HG02852 (cell line): Measurements from ENCODE around the gene RDH8.
"Not testable (repeated sequence)": the region's sequence is repeated elsewhere in the genome, so short reads cannot be mapped to it uniquely, and the experiment has no call there.

Source experiments
- ATAC-seq: cut with Tn5 transposase; IDR thresholded peaks from one replicate; pipeline ENCODE4 v1.9.1; 2021; ENCODE audit warnings: mild to moderate bottlenecking, moderate library complexity; ENCODE audit not compliant: unreplicated experiment

RDH8 gene

DNA sequence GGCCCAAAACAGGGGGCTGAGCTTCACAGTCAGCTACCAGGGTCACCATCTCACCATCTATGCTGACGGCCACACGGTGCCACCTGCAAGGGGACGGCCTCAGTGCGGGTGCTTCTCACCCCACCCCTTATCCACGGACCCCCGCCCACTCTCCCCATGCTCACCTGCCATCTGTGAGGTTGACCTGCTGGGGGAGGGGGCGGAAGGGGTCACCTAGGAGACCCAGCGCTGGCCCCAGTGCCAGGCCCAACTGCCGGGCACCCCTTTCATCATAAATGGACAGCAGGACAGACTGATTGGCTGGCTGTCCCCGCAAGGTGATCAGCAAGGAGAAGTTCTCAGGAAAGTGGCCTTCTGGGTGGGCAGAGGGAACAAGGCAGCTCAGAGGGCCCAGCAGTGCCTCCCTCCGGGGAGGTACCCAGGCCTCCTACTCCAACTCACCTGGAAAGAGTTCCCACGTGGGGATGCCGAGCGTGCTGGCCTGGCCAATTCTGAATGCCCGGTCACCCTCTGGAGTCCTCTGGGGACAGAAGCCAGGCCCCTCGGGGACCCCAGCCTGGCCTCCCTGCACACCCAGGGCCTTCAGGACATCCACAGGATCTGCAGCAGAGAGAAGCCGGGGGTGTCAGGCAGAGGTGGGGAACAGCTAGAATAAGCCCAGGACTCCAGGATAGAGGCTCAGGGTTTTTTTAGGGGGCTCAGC lies 7.5 kb upstream of the RDH8 start:
- no peak for ATAC-seq

DNA sequence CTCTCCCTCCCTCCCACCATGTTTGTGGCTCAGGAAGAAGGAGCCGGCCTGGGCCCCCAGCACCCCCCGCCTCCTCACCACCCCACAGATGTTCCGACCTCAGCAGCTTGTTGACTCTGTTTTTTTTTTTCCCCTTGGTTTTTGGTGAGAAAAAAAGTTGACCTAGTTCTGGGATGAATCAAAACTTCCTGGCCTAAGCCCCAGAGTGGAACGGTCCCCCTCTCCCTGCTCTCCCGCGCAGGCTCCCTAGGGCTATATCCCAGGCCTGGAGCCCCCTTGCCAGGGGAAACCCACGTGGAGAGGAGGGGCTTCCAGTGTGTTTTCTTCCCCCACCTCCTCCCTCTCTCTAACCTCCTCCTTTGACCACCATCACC lies 7.0 kb upstream of the RDH8 start:
- ATAC-seq = no peak

DNA sequence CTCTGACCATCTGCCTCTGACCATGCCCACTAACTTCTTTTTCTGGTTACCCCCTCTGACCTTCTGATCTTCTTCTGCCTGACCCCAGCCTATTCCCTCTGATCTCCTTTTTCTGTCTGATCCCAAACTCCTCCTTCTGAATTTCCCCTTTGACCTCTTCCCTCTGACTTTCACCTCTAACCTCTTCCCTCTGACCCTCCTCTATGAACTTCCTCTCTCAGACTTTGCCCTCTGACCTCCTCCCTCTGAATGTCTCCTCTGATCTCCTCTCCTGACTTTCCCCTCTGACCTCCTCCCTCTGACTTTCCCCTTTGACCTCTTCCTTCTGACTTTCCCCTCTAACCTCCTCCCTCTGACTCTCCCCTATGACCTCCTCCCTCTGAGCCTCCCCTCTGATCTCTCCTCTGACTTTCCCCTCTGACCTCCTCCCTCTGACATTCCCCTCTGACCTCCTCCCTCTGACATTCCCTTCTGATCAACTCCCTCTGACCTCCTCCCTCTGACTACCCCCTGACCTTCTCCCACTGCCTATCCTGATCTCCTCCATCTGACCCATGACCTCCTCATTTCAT lies 6.4 kb upstream of the RDH8 start:
- no peak for ATAC-seq

DNA sequence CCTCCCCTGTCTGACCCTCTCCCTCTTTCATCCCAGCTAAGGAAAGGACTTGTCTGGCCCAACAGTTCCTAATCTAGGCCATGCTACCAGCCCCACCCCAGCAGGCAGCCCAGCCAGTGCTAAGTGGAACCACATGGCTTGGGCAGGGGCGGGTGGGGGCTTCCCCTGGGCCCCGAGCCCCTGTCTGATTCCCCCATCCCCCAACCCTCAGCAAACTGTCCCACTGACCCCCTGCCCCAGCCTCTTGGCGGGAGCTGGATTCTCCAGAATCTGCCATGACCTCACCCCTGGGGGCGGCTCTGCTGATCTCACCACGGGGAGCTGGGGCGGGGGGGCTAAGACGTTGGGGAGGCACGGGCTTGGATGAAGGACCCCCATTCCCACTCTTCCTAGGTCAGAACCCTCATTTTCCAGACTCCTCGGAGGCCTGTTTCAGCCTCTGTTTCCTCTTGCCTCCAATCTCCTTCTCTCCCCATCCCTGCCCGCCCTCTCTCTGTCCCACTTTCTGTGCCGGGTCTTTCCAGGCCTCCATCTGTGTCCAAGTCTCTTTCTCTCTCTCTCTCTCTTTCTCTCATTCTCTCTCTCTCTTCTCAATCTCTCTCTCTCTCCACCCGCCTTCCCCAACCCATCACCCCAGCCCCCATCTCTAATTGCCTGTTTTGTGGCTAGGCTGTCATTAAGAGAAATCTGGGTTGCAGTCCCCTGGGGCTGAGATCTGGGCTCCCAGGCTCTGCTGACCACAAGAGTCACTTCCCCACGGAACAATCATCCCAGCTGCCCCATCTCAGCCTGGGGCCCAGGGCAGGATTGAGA lies 5.7 kb upstream of the RDH8 start:
- no peak for ATAC-seq

DNA sequence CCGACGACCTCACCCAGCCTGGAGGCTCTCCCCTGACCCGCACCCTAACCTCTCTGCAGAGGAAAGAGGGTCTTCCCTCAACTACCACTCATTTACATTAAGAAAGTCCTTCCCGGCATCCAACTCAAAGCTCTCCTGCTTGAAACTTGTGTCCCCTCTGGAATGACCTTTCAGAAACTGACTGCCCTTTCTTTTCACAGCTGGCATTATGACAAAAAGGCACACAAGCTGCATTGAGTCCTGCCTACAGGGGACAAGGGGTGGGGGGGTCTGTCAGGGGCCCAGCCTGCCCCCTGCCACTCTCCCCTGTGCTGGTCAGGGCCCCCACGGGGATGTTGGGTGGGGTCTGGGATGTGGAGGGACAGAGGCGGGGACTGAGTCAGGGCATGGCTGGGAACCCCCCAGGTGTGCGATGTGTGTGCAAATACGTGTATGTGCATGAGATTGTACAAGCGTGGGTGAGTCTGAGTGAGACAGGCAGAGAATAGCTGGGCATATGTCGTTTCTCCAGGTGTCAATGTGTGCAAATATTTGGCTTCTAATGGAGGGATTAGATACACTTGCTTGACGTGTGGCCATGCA lies 5.0 kb upstream of the RDH8 start:
- no peak for ATAC-seq

DNA sequence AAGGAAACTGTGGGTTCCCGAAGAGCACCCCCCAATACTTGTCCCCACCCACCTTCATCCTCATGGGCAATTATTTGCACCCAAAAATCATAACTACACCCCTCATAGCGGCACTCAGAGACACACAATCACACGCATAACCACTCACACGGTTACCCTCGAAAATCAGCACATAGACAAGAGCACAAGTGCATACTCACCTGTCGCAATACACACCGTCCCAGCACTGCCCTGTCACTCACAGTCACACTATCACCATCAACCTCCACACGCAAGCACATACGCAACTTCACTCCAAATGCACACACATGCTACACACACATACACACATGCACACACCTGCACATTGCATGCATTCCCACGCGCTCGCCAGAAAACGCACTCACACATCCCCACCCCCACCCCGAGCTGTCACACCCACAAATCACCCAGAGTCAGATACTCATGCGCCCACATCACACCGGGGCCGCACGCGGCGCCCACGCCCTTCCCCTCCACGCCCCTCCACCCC lies 3.5 kb upstream of the RDH8 start:
- ATAC-seq = no peak

DNA sequence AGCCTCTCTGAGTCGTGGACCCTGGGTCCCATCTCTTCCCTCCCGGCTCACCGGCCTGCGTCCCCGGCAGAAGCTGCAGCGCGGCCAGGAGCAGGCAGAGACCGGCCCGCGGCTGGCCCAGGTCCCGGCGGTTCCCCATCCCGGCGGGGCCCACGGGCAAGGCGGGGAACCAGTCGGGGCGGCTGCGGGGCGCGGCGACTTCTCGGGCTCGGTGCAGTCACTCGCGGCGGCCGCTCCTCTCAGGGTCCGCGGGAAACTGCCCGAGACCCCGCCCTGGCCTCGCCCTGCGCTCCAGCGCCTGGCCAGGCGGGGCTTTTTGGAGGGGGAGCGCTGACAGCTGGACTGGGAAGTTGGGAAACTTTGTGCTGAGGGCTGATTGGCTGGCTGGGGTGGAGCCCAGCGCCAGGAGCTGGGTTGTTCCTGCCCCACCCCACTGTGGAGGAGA lies 3.0 kb upstream of the RDH8 start, which contains the start of gene COL5A3:
Gene COL5A3, minus strand, starts transcription at position 258 of the 445 bp plus-strand sequence. Its CDS starts 119 bp downstream, at position 139.
- no peak for ATAC-seq

DNA sequence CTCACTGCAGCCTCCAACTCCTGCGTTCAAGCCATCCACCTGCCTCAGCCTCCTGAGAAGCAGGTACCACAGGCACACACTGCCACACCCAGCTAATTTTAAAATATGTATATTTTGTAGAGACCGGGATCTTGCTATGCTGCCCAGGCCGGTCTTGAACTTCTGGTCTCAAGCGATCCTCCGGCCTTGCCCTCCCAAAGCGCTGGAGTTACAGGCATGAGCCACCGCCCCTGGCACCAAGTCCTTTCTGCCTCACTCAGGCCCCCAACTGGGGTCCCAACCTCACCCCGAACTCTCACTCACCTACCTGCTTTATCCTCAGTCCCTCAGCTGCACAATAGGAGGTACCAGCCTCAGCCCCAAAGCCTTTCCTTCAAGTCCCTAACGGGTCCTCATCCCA lies 2.3 kb upstream of the RDH8 start:
- no peak for ATAC-seq

DNA sequence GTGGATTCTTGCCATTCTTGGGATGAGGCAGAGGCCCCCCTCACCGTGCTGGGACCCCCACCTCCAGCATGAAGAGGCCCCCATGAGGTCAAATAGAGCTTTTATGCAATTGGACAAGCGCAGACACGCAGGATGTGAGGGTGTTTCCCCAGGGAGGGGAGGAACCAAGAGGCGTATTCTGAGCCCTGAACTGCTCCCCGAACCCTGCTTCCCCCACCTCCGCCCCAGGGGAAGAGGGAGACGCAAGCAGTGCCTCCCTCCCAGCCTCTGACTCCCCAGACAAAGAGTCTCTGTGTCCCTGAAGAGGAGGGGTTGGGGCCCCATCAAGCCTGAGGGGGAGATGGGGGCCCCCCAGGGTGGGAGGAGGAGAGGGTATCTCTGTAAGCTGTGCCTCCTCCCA lies 1.3 kb upstream of the RDH8 start:
- ATAC-seq = no peak

DNA sequence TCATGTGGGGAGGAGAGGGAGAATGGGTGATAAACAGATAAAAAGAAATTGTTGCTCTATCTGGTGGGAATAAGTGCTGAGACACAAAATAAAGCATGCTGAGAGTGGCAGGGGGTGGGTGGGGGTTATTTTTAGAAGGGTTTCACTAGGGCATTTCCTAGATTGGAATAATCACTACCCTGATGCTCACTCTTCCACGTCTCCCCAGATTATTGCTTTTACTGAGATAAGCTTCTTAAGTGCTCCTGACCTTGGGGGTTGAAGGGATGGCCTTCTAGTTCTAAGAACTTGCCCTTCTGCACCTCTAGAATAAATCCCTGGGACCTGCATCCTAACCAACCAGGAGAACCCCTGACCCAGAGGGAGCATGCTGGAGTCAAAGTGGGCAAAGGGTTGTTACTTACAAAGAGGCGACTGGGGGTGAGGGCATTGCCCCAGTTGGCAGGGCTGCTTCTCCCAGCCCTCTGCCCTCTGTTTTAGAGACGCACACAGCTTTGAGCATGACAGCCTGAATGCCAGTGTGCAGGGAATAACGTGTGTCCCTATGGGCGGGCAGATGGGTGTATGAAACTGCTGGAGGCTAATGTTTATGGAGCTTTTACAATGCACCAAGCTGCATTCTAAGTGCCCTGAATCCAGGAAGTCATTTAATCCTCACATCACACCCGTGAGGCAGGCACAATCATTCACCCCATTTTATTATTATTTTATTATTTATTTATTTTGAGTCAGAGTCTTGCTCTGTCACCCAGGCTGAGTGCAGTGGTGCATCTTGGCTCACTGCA lies 743 bp downstream of the RDH8 start:
- no peak for ATAC-seq

DNA sequence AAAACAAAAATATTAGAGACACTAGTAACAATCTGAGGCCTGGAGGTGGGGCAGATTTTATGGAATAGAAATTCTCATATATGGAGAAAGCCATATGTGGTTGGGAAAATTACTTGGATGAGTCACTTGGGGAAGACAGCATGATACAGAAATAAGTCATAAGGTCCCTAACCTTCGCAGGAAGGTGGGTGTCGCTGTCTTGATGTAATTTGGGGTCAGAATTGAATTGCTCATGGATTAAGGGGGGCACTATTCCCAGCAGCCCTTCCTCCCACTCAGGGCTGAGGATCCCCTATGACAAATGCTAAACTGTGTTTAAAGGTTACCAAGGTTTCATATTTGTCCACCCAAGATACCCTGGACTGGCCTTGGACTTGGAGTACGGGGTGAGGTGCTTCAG lies 5.0 kb downstream of the RDH8 start:
- no peak for ATAC-seq

DNA sequence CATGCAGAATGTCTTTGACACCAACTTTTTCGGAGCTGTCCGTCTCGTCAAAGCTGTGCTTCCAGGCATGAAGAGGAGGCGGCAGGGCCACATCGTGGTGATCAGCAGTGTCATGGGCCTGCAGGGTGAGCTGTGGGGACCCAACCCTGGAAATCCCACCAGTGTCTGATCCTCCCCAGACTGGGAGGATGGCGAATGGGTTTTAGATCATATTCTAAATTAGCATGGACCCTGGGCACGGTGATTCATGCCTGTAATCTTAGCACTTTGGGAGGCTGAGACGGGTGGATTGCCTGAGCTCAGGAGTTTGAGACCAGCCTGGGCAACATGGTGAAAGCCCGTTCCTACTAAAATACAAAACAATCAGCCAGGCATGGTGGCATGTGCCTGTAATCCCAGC lies 5.5 kb downstream of the RDH8 start:
- no peak for ATAC-seq

DNA sequence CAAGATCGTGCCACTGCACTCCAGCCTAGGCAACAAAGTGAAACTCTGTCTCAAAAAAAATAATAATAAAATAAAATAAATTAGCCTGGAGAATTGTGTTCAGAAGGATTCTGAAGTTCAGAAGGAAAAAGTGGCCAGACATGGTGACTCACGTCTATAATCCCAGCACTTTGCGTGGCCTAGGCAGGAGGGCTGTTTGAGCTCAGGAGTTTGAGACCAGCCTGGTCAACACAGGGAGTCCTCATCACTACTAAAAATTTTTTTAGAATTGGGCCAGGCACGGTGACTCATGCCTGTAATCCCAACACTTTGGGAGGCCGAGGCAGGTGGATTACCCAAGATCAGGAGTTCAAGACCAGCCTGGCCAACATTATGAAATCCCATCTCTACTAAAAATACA lies 6.0 kb downstream of the RDH8 start:
- ATAC-seq = no peak

DNA sequence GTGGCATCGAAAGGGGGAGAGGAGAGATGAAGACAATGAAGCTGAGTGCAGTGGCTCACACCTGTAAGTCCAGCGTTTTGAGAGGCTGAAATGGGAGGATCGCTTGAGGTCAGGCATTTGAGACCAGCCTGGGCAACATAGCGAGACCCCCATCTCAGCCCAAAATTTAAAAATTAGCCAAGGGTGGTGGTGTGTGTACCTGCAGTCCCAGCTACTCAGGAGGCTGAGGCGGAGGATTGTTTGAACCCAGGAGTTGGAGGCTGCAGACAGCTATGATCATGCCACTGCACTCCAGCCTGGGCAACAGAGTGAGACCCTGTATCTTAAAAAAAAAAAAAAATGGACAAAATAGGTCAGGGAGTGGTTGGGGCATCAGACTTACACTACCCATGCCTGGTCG lies 7.6 kb downstream of the RDH8 start:
- no peak for ATAC-seq

DNA sequence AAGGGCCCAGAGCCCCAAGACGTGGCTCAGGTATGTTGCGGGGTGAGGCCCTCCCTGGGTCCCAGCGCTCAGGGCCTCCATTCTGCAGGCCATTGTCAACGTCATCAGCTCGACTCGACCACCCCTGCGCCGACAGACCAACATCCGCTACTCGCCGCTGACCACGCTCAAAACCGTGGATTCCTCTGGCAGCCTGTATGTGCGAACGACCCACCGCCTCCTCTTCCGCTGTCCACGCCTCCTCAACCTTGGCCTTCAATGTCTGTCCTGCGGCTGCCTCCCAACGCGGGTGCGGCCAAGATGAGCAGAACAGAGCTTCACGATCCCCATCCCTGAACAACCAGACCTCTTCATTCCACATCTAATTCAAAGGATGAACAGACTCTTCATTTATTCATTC lies 8.2 kb downstream of the RDH8 start:
- ATAC-seq = no peak

DNA sequence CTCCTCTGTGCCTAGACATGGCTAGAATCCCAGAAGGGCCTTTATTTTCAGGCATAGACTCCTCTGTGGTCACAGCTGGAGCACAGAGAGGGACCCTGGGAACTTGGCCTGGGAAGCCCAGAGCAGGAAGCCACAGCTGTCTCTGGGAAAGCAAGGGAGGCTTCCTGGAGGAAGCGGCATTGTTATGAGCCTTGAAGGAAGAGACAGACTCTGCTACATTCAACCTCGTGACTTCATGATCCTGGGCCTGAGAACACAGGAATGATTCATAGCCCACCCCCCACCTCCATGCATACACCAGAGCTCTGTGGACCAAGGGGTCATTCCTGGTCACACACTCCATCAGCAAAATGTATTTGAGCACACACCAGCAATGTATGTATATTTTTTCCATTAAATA lies 8.6 kb downstream of the RDH8 start:
- no peak for ATAC-seq

DNA sequence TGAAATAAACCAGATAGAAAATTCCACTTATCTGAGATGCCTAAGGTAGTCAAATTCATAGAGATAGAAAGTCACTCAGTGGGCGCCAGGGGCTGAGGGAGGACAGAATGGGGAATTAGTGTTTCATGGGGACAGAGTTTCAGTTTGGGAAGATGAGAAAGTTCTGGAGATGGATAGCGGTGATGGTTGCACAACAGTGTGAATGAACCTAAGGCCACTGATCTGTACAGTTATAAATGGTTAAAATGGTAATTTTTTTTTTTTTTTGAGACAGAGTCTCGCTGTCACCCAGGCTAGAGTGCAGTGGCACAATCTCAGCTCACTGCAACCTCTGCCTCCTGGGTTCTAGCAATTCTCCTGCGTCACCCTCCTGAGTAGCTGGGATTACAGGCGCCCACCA lies 9.8 kb downstream of the RDH8 start:
- not testable (repeated sequence) for ATAC-seq

DNA sequence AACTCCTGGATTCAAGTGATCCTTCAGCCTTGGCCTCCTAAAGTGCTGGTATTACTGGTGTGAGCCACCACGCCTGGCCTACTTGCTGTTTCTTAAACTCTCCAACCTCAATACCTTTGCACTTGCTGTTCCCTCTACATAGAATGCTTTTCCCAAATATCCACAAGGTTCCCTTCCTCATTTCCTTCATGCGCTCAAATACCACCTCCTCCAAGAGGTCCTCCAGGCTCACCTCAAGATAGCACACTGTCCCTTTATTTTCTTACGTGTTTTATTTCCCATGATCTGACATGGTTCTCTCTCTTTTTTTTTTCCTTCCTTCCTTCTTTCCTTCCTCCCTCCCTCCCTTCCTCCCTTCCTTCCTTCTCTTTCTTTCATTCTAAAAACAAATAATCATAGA lies 13.5 kb downstream of the RDH8 start:
- ATAC-seq = no peak

DNA sequence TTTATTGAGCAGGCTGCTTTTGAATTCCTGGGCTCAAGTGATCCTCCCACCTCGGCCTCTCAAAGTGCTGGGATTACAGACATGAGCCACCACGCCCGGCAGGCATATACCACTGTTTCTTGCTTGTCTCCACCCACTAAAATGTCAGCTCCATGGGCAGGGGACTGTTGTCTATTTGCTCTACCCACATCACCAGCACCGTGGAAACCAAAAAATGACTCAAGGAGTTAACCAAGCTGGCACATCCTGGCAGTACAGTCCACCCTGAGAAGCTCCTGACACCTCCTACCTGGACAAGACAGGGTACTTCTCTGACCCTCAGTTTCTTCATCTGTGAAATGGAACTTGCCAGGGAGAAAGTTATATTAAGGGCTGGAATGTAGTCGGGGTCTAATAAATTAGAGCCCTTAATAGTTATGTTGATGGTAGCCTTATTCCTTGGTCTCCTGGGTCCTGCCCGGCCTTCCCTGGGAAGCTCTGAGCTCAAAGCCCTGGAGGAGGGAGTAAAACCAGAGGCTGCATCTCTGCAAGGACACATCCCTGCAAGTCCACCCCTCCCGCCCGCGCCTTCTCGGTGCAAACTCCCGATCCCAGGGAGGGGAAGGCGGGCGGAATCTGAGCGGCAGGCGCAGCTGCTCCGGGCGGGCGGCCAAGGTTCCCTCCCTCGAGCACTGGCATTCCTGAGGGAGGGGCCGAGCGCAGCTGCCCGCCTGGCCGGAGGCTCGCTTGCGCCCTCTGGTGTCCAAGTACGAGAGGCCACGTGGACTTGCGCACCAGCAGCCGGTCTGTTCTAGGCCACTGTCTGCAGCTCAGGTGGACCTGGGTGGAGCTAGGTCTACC lies 14.1 kb downstream of the RDH8 start:
- ATAC-seq = no peak

DNA sequence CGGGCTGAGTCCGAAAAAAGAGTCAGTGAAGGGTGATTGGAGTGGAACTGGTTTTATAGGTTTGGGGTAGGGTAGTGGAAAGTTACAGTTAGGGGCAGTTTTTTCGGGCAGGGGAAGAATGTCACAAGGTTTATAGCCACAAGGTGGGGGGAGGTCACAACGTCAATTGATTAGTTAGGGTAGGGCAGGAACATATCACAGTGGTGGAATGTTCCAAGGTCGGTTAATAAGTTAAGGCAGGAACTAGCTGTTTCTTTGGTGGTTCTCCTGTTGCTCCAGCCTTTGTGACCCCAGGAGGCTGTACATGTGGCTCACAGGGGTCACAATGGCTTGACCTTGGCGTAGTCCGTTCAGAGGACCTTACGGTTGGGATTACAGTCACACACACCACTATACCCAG lies 20.3 kb downstream of the RDH8 start:
- no peak for ATAC-seq
